Measurements from ENCODE around the gene PLA2G4B. TPM values are rescaled to one million over a fixed set of nuclear protein-coding genes. Genes with fewer than 3 reads are reported as not detected.

PLA2G4B gene
- total RNA-seq, 3 donors from 2014 or later: 3.2 to 11.0 (median 10.2) TPM

DNA sequence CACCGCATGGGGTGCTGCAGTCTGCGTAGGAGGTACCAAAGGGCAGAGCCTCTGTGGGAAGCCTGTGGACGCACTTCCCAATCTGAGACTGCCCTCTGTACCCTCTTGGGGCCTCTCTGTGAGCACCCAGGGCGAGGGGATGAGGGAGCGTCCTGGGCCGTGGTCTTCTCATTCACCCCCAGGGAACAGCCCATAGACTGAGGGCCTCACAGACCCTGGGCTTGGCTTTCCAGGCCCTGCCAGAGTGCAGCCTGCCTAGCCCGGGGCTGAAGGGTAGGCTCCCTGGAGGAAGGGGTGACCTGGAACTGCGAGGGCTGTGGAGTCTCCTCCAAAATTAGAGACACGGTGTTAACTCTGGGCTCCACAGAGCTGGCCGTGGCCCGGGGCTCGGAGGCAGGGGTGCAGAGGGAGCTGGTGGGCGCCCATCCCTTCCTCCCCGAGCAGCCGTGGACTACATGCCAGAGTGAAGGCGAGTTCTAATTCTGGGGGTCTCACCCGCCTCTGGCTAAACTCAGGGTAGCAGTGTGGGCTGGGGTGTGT lies 55.7 kb downstream of the PLA2G4B start:
- Histone ChIP-seq H3K27me3 (no peaks in the 10 kb centered on the region), H3K27ac (peak overlapping the region; percentile 65 to 78), H3K4me3 (peak overlapping the region; percentile 4 to 46 (median 37)), H3K9me3 (no peaks in the 10 kb centered on the region), H3K4me1 (peaks cover 5 to 19% of the 10 kb centered on the region in 2 donors), H3K36me3 (no peaks in the 10 kb centered on the region)
- DNase-seq (ENCODE audit: low spot score in 2 of 2): no peak
- intact Hi-C loops (cut with DNase I; ENCODE audit: low total_unique reads): loop anchor here (10.0 kb wide), 1 partner anchor 320 kb away; no protein-coding TSS in a partner anchor
- no peak for TF ChIP-seq POLR2A (IDR thresholded peaks at IDR 0.05)
- TF ChIP-seq POLR2AphosphoS5 (IDR thresholded peaks at IDR 0.05): no peak
- TF ChIP-seq, protein P1, sequence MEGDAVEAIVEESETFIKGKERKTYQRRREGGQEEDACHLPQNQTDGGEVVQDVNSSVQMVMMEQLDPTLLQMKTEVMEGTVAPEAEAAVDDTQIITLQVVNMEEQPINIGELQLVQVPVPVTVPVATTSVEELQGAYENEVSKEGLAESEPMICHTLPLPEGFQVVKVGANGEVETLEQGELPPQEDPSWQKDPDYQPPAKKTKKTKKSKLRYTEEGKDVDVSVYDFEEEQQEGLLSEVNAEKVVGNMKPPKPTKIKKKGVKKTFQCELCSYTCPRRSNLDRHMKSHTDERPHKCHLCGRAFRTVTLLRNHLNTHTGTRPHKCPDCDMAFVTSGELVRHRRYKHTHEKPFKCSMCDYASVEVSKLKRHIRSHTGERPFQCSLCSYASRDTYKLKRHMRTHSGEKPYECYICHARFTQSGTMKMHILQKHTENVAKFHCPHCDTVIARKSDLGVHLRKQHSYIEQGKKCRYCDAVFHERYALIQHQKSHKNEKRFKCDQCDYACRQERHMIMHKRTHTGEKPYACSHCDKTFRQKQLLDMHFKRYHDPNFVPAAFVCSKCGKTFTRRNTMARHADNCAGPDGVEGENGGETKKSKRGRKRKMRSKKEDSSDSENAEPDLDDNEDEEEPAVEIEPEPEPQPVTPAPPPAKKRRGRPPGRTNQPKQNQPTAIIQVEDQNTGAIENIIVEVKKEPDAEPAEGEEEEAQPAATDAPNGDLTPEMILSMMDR (IDR thresholded peaks at IDR 0.05): no peak

DNA sequence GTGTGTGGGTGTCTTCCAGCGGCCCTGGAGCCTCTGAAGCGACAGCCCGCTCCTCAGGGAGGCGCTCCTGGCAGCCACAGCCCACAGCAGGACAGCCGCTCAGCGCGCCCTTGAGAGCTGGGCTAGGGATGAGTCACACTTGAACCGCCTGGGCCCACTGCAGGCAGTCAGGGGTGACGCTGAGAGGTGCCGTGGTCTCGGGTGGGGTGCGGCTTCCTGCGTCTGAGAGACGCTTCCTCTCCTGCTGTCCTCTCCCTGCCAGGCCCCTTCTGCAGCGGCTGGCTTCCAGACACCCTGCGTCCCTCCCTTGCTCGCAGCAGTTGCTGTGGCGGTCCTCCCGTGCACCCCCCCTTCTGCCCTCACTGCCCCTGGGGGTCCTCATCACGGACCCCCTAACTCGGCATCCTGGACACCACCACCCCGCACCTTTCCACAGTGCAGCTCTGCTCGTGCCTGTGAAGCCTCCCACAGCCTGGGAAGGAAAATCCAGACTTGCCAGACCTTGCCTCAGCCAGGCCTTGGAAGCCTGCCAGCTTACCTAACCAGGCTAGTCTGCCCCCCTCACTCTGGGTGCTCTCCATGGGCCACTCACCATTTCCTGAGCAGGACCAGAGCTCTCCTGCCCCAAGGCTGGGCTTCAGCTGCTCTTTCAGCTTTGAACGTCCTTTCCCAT lies 56.3 kb downstream of the PLA2G4B start:
- no peaks in the 10 kb centered on the region for H3K36me3 ChIP-seq
- H3K4me3 ChIP-seq: peak overlapping the region; percentile 4 to 46 (median 37)
- DNase-seq (ENCODE audit: low spot score in 2 of 2): peak; percentile 66 to 71
- H3K27ac ChIP-seq: peak overlapping the region; percentile 65 to 78
- intact Hi-C loops (cut with DNase I; ENCODE audit: low total_unique reads): loop anchor here (10.0 kb wide), 1 partner anchor 320 kb away; no protein-coding TSS in a partner anchor
- H3K4me1 ChIP-seq: peaks cover 5 to 19% of the 10 kb centered on the region in 2 donors
- H3K9me3 ChIP-seq: no peaks in the 10 kb centered on the region
- no peaks in the 10 kb centered on the region for H3K27me3 ChIP-seq
- TF ChIP-seq POLR2A (IDR thresholded peaks at IDR 0.05): no peak
- TF ChIP-seq POLR2AphosphoS5 (IDR thresholded peaks at IDR 0.05): no peak
- TF ChIP-seq, protein P1 (IDR thresholded peaks at IDR 0.05): no peak

DNA sequence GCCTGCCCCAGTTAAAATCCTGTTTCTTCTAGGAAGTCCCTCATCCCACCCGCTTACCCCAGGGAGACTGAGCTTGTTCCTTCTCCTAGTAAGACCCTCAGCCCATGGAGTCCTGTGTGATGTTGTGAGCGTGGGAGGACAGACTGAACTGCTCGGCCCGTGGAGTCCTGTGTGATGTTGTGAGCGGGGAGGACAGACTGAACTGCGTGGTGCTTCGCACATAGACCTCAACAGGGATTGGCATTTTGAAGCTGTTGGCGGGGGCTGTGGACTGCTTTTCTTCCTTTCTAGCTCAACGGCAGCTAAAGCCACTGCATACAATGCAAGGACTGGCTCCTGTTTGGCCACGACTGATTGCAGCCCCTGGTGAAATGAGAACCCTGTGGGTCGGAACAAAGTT lies 56.8 kb downstream of the PLA2G4B start:
- TF ChIP-seq, protein P1 (IDR thresholded peaks at IDR 0.05): no peak
- TF ChIP-seq POLR2A (IDR thresholded peaks at IDR 0.05) (no peak), POLR2AphosphoS5 (IDR thresholded peaks at IDR 0.05) (no peak)
- Histone ChIP-seq H3K27me3 (no peaks in the 10 kb centered on the region), H3K4me3 (no peak overlapping the region), H3K9me3 (no peaks in the 10 kb centered on the region), H3K36me3 (no peaks in the 10 kb centered on the region), H3K4me1 (peaks cover 5 to 19% of the 10 kb centered on the region in 2 donors), H3K27ac (peak overlapping the region; percentile 65 to 78)
- no peak for DNase-seq (ENCODE audit: low spot score in 2 of 2)
- intact Hi-C loops (cut with DNase I; ENCODE audit: low total_unique reads): loop anchor here (10.0 kb wide), 1 partner anchor 319 kb away; no protein-coding TSS in a partner anchor

DNA sequence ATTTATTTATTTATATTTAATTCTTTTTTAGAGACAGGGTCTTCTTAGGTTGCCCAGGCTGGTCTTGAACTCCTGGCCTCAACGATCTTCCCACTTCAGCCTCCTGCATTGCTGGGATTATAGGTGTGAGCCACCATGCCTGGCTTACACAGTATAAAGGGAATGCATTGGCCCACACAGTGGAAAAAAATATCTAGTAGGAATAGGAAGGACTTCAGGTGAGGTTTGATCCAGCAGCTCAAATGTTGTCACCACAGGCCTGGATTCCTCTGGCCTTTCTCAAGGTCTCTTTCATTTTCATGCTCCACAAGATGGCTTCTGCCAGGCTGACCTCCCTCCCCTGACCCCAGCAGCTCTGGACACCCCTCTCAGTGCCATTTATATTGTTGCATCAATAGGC lies 57.3 kb downstream of the PLA2G4B start:
- DNase-seq (ENCODE audit: low spot score in 2 of 2): no peak
- peaks cover 5 to 19% of the 10 kb centered on the region in 2 donors for H3K4me1 ChIP-seq
- intact Hi-C loops (cut with DNase I; ENCODE audit: low total_unique reads): loop anchor here (10.0 kb wide), 1 partner anchor 319 kb away; no protein-coding TSS in a partner anchor
- H3K27ac ChIP-seq: no peak overlapping the region
- H3K36me3 ChIP-seq: no peaks in the 10 kb centered on the region
- H3K27me3 ChIP-seq: no peaks in the 10 kb centered on the region
- no peaks in the 10 kb centered on the region for H3K9me3 ChIP-seq
- TF ChIP-seq, protein P1 (IDR thresholded peaks at IDR 0.05): no peak
- TF ChIP-seq POLR2AphosphoS5 (IDR thresholded peaks at IDR 0.05) (no peak), POLR2A (IDR thresholded peaks at IDR 0.05) (no peak)
- no peak overlapping the region for H3K4me3 ChIP-seq

DNA sequence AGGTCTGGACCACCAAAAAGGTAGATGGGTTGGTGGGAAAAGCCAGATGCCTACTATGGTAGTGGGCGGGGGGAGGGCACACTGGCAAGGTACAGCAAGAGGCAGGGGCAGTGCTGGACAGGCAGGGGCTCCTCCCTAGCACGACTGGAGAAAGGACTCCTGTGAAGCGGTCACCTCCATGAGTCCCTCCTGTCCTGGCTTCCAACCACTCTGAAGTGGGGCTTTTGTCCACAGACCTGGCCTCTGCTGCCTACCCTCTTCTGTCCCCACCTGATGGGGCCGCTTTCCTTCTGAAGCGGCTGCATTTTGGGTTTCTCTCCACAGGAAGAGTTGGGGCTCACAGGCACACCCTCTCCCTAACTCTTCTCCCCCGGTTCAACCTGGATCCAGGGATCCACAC lies 57.9 kb downstream of the PLA2G4B start:
- Histone ChIP-seq H3K9me3 (no peaks in the 10 kb centered on the region), H3K4me3 (no peak overlapping the region), H3K4me1 (peaks cover 5 to 19% of the 10 kb centered on the region in 2 donors), H3K27ac (peak overlapping the region in 1 of 2 donors; percentile 23), H3K27me3 (no peaks in the 10 kb centered on the region), H3K36me3 (no peaks in the 10 kb centered on the region)
- no peak for TF ChIP-seq POLR2AphosphoS5 (IDR thresholded peaks at IDR 0.05)
- intact Hi-C loops (cut with DNase I; ENCODE audit: low total_unique reads): loop anchor here (10.0 kb wide), 1 partner anchor 318 kb away; no protein-coding TSS in a partner anchor
- DNase-seq (ENCODE audit: low spot score in 2 of 2): no peak

All from breast epithelium (tissue), 4 donors.